Stimulated activated CD8-positive, alpha-beta memory T cell treated with anti-CD3 and anti-CD28 coated beads, Interleukin-15, amount 100 ng/mL, for 48 hours (primary cell): ENCODE measurements around the gene CSN3.

ENCODE experiments used
- DNase-seq, 2 donors: peaks; one replicate each; pipeline ENCODE4 v3.0.0-alpha.2; 2020; ENCODE audit warnings: low read depth in 2 of 2

Gene CSN3

DNA sequence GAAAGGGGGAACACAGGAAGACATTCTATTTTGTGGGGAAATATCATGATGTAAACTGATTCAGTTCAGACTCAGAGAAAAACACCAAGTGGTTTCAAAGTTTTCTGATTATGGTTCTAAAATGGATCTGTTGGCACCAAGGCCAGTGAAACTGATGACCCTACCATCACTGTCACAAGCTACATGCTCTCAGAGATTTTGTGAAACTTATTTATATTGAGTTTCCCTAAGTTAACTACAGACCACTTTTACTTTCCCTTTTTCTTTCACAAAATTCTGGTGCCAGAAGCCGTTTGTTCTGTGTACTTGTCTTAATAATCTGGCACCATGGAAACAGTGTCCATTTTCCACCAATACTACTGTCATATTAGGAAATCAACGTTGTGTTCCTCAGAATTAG is 48.9 kb downstream of the CSN3 start:
- DNase-seq: no peak

DNA sequence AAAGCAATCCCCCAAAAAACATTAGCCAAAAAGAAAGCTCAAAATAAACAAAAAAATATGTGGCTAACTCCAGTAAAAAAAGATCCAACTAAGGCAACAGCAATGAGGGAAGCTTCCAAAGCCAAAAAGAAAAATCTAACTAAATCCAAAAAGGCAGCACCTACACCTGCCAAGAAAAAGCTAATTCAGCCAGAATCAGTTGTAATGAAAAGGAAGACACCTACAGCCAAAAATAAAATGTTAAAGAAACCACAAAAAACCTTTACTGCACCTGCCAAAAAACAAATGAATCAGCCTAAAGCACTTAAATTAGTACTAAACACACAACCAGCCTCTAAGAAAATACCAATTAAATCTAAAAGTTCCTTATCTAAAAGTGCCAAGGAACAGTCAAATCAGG is 55.2 kb downstream of the CSN3 start:
- DNase-seq: no peak

DNA sequence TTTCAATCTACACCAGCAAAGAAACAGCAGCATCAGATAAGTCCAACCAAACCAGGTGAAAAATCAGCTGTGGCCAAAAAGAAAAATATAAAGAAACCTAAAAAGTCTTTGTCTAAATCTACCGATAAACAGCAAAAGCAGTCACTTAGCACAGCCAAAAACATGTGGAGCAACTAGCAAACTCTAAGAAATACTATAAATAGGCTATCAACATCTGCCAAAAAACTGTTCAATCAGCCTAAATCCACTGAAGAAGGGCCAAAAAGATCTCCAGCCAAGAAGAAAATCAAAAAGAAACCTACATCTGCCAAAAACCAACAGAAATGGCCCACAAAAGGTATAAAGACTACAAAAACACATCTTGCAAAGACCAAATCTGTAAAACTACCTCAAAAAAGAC is 55.7 kb downstream of the CSN3 start:
- no peak for DNase-seq

DNA sequence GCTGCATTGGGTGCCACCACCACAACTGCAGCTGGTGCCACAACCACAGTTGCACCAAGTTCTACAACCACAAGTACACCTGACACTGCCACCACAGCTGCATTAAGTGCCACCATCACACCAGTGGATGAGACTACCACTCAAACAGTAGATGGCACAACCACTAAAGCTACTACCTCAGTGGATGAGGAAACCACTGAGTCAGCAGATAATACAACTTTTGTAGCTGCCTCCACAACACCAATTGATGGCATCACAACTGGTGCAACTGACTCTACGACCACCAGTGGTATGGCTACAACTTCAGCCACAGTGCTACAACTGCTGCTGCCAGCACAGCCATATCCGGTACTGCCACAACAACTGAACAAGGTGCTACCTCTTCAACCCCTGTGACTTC is 57.2 kb downstream of the CSN3 start:
- DNase-seq: no peak

DNA sequence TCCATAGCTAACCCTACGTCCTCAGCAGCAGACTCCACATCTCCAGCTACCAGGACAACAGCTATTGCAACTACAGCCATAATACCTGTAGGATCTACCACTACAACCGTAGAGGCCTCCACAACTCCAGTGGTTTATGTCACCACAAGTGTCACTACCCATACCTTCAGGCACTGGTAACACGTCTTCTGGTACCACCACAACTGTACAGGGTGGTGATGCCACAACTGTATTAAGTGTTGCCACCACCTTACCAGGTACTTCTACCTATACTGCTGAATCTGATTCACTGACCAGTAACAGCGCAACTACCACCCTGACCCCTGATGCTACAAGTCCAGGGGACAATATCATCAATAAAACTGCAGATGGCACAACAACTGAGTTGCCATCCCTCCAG is 57.8 kb downstream of the CSN3 start:
- DNase-seq: no peak
